Choroid plexus epithelial cell (primary cell): Measurements from ENCODE around the gene CHKB.

ENCODE experiments used
- DNase-seq: peaks from one replicate; pipeline ENCODE4 v3.0.0-alpha.2; 2010; ENCODE audit warnings: low read depth
- H3K4me3 ChIP-seq: 2 replicates; pipeline ENCODE4 v1.5.1; 2011; ENCODE audit warnings: low read depth, mild to moderate bottlenecking, control low read depth, low read length, moderate library complexity
- CTCF ChIP-seq: conservative IDR thresholded peaks from 2 replicates; pipeline ENCODE4 v1.5.1; 2011; ENCODE audit warnings: low read depth, mild to moderate bottlenecking, control low read depth, inconsistent platforms, low read length, moderate library complexity

The CHKB gene

DNA sequence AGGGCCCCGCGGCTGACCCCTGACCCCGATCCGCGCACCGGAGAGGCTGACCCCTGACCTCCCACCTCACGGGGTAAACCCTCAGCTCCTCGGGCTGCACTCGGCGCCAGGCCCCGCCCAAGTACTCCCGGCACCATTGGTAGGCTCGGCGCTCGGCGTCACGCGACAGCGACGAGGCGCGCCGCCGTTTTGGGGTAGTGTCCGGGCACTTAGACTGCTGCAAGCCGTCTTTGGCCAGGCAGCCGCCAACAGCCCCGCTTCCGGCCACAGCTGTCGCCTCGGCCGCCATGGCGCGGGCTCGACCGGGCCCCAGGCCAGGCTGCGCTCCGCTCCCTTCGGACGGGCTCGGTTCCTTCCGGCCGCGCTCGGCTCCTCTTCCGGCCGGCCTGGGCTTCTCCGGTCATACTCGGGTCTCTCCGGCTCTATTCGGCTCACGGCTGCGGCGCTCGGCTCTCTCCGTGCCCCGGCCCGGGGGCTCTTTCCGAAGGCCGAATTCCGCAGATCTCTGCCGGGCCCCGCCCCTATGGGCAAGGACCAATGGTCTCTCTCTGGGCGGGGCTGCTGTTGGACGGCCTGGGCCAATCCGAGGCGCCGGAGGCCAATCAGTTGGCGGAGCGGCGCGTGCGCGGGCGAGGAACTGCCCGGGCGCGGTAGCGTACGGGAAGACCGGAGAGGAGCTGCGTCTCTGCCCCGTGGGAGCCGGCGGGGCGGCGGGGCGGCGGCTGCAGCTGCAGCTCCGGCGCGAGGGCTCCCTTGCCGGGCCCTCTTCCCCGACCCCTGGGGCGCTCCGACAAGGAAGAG is at the start of gene CHKB:
CHKB (minus strand) TSS at position 357 of the 801 bp plus-strand sequence; CDS start at position 289, 68 bp downstream.
- no peak for TF ChIP-seq CTCF
- DNase-seq: peak; percentile 98
- peak within 1 kb of the TSS; percentile 88 for H3K4me3 ChIP-seq

GRCh38 chr22:50630376-50630775 is 47.7 kb upstream of the CHKB start:
- DNase-seq: no peak
- no peak for TF ChIP-seq CTCF
- H3K4me3 ChIP-seq: no peak overlapping the region

- H3K4me3 ChIP-seq: peak overlapping the region; percentile 85
- TF ChIP-seq CTCF: no peak
- DNase-seq: no peak
Measured at GRCh38 chr22:50628543-50629134, 46.0 kb upstream of the CHKB start.

- peak; percentile 83 for DNase-seq
- H3K4me3 ChIP-seq: peak within 1 kb of the TSS; percentile 85
- peak; percentile 51 for TF ChIP-seq CTCF
Measured at GRCh38 chr22:50627642-50628542, 45.2 kb upstream of the CHKB start, which contains the start of gene ARSA. Gene ARSA, minus strand, starts transcription at chr22:50628152. Its CDS starts 373 bp downstream, at chr22:50627779.

GRCh38 chr22:50626850-50627641 is 44.4 kb upstream of the CHKB start:
- H3K4me3 ChIP-seq: peak overlapping the region; percentile 85
- no peak for DNase-seq
- no peak for TF ChIP-seq CTCF

DNA sequence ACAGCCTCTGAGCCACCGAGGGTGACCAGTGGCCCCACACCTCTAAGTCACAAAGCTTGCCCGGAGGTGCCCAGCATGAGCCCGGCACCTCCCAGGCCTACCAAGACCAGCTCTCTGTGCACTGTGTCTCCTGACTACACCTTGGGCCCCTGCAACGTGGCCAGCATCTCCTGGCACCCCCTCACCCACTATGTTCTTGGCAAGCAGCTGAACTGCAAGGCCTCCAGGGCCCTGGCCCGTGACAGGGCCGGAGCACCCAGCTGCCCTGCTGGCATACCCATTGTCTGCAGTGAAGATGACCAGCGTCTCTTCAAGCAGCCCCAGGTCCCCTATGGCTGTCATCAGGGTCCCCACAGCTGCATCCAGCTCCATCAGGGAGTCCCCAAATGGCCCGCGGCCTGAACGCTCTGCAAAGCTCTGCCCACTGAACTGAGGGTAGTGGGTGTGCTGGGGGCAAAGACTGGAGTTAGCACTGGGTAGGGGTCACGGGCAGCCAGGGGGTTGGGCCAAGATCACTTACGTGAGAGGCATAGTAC is 43.7 kb upstream of the CHKB start:
- TF ChIP-seq CTCF: no peak
- H3K4me3 ChIP-seq: no peak overlapping the region
- DNase-seq: no peak
